ENCODE measurements around the gene PLA2G7. TPM values are rescaled to one million over a fixed set of nuclear protein-coding genes. Genes with fewer than 3 reads are reported as not detected.

PLA2G7 gene
- total RNA-seq, 1 donor = 0.36 TPM

DNA sequence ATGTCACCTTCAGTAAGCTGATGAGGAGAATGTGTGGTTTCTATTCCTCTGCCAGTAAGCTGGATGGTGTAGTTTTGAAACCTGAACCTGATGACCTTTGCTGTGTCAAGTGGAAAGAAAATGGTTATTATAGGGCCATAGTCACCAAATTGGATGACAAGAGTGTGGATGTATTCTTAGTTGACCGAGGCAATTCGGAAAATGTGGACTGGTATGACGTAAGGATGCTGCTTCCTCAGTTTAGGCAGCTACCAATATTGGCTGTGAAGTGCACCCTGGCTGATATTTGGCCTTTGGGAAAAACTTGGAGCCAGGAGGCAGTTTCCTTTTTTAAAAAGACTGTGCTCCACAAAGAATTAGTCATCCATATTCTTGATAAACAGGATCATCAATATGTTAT is 45.5 kb downstream of the PLA2G7 start:
- H2AFZ ChIP-seq (ENCODE audit: low read length) = no peak overlapping the region
- H3K4me1 ChIP-seq (ENCODE audit: insufficient read depth, low read length) = no peaks in the 10 kb centered on the region
- TF ChIP-seq, protein P1, sequence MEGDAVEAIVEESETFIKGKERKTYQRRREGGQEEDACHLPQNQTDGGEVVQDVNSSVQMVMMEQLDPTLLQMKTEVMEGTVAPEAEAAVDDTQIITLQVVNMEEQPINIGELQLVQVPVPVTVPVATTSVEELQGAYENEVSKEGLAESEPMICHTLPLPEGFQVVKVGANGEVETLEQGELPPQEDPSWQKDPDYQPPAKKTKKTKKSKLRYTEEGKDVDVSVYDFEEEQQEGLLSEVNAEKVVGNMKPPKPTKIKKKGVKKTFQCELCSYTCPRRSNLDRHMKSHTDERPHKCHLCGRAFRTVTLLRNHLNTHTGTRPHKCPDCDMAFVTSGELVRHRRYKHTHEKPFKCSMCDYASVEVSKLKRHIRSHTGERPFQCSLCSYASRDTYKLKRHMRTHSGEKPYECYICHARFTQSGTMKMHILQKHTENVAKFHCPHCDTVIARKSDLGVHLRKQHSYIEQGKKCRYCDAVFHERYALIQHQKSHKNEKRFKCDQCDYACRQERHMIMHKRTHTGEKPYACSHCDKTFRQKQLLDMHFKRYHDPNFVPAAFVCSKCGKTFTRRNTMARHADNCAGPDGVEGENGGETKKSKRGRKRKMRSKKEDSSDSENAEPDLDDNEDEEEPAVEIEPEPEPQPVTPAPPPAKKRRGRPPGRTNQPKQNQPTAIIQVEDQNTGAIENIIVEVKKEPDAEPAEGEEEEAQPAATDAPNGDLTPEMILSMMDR (IDR thresholded peaks at IDR 0.05; ENCODE audit: extremely low read depth, low read depth, low read length) = no peak
- no peak overlapping the region for H3K4me2 ChIP-seq (ENCODE audit: insufficient read depth, low read length)
- peaks cover 2% of the 10 kb centered on the region for H3K27me3 ChIP-seq (ENCODE audit: insufficient read depth, low read length)
- DNase-seq (ENCODE audit: insufficient read length, low spot score, missing footprints) = no peak
- H3K4me3 ChIP-seq (ENCODE audit: insufficient read depth, low read length) = no peak overlapping the region
- no peaks in the 10 kb centered on the region for H4K20me1 ChIP-seq (ENCODE audit: insufficient read depth, low read length)
- H3K9me3 ChIP-seq (ENCODE audit: low read depth, low read length) = no peaks in the 10 kb centered on the region
- H3K36me3 ChIP-seq (ENCODE audit: insufficient read depth, low read length) = no peaks in the 10 kb centered on the region
- H3K27ac ChIP-seq (ENCODE audit: low read depth, low read length) = no peak overlapping the region
- no peaks in the 10 kb centered on the region for H3K79me2 ChIP-seq (ENCODE audit: insufficient read depth, low read length)

DNA sequence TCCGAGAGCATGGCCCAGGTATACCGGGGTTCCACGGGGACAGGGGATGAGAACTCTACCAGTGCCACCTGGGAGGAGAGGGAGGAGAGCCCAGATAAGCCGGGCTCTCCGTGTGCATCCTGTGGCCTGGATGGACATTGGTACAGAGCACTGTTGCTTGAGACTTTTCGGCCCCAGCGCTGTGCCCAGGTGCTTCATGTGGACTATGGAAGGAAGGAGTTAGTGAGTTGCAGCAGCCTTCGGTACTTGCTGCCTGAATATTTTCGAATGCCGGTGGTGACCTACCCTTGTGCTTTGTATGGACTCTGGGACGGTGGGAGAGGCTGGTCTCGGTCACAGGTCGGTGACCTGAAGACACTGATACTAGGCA is 46.2 kb downstream of the PLA2G7 start:
- H4K20me1 ChIP-seq (ENCODE audit: insufficient read depth, low read length) = no peaks in the 10 kb centered on the region
- no peak overlapping the region for H3K4me2 ChIP-seq (ENCODE audit: insufficient read depth, low read length)
- peaks cover 2% of the 10 kb centered on the region for H3K27me3 ChIP-seq (ENCODE audit: insufficient read depth, low read length)
- no peaks in the 10 kb centered on the region for H3K4me1 ChIP-seq (ENCODE audit: insufficient read depth, low read length)
- DNase-seq (ENCODE audit: insufficient read length, low spot score, missing footprints) = no peak
- no peak overlapping the region for H2AFZ ChIP-seq (ENCODE audit: low read length)
- H3K36me3 ChIP-seq (ENCODE audit: insufficient read depth, low read length) = no peaks in the 10 kb centered on the region
- H3K79me2 ChIP-seq (ENCODE audit: insufficient read depth, low read length) = no peaks in the 10 kb centered on the region
- H3K9me3 ChIP-seq (ENCODE audit: low read depth, low read length) = no peaks in the 10 kb centered on the region
- no peak overlapping the region for H3K27ac ChIP-seq (ENCODE audit: low read depth, low read length)
- TF ChIP-seq, protein P1 (IDR thresholded peaks at IDR 0.05; ENCODE audit: extremely low read depth, low read depth, low read length) = no peak
- no peak overlapping the region for H3K4me3 ChIP-seq (ENCODE audit: insufficient read depth, low read length)

GRCh38 chr6:46688117-46688965 is 46.8 kb downstream of the PLA2G7 start:
- peak; percentile 19 for DNase-seq (ENCODE audit: insufficient read length, low spot score, missing footprints)
- TF ChIP-seq, protein P1 (IDR thresholded peaks at IDR 0.05; ENCODE audit: extremely low read depth, low read depth, low read length) = no peak
- H3K4me1 ChIP-seq (ENCODE audit: insufficient read depth, low read length) = no peaks in the 10 kb centered on the region
- H4K20me1 ChIP-seq (ENCODE audit: insufficient read depth, low read length) = no peaks in the 10 kb centered on the region
- no peaks in the 10 kb centered on the region for H3K27me3 ChIP-seq (ENCODE audit: insufficient read depth, low read length)
- no peak overlapping the region for H3K4me3 ChIP-seq (ENCODE audit: insufficient read depth, low read length)
- no peak overlapping the region for H2AFZ ChIP-seq (ENCODE audit: low read length)
- H3K4me2 ChIP-seq (ENCODE audit: insufficient read depth, low read length) = no peak overlapping the region
- no peaks in the 10 kb centered on the region for H3K79me2 ChIP-seq (ENCODE audit: insufficient read depth, low read length)
- no peaks in the 10 kb centered on the region for H3K9me3 ChIP-seq (ENCODE audit: low read depth, low read length)
- H3K27ac ChIP-seq (ENCODE audit: low read depth, low read length) = no peak overlapping the region
- no peaks in the 10 kb centered on the region for H3K36me3 ChIP-seq (ENCODE audit: insufficient read depth, low read length)

DNA sequence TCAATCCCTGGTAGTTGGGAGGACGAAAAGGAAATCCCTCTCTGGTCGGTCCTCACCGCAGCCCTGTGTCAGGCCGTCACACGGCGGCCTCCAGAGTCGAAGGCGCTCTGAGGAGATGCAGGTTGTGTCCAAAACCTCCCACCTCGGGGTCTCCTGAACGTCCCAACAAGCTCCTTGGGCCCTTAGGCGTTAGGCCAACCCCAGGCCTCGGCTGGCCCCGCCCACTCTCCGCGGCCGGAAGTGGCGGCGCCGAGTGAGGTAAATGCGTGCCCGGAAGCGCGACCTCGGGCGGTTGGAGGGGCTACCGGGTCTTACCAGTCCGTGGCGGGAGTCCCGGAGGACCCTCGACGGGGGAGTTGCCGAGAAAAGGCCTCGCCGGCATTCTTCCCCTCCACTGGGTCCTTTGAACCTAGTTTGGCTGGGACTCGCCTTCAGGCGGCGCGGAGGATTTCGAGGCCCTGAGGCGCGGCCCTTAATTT is 47.5 kb downstream of the PLA2G7 start, which contains the start of gene TDRD6:
TSS of gene TDRD6 (plus strand) at position 267 of the 479 bp plus-strand sequence. CDS start 244 bp downstream, outside the sequence.
- Histone ChIP-seq H3K27ac (ENCODE audit: low read depth, low read length) (no peak within 1 kb of the TSS), H2AFZ (ENCODE audit: low read length) (no peak within 1 kb of the TSS), H3K9me3 (ENCODE audit: low read depth, low read length) (no peaks in the 10 kb centered on the region), H3K27me3 (ENCODE audit: insufficient read depth, low read length) (no peaks in the 10 kb centered on the region), H3K4me1 (ENCODE audit: insufficient read depth, low read length) (no peaks in the 10 kb centered on the region), H4K20me1 (ENCODE audit: insufficient read depth, low read length) (no peaks in the 10 kb centered on the region), H3K36me3 (ENCODE audit: insufficient read depth, low read length) (no peaks in the 10 kb centered on the region), H3K79me2 (ENCODE audit: insufficient read depth, low read length) (no peaks in the 10 kb centered on the region), H3K4me2 (ENCODE audit: insufficient read depth, low read length) (no peak within 1 kb of the TSS), H3K4me3 (ENCODE audit: insufficient read depth, low read length) (no peak within 1 kb of the TSS)
- no peak for DNase-seq (ENCODE audit: insufficient read length, low spot score, missing footprints)
- TF ChIP-seq, protein P1 (IDR thresholded peaks at IDR 0.05; ENCODE audit: extremely low read depth, low read depth, low read length) = no peak

All from osteoblast (primary cell).